Neural cell (in vitro differentiated cells): ENCODE results near the gene FUNDC1. TPM values are rescaled to one million over a fixed set of nuclear protein-coding genes. Genes with fewer than 3 reads are reported as not detected.

Source experiments
- H2AFZ ChIP-seq: fragments of 200-600, 300-800 bp; sonication (generic), shearing (Covaris generic); 2 replicates; pipeline ENCODE4 v1.6.0; 2014; ENCODE audit warnings: low read depth, mild to moderate bottlenecking, antibody characterized with exemption, low read length, moderate library complexity
- H3F3A ChIP-seq: fragments of 200-600 bp; shearing (Covaris generic); 2 replicates; pipeline ENCODE4 v1.6.1; 2016; ENCODE audit warnings: mild to moderate bottlenecking, moderate library complexity, mixed read lengths, antibody characterized with exemption, low read length; ENCODE audit not compliant: insufficient read depth, poor library complexity, severe bottlenecking
- H3K27ac ChIP-seq: fragments of 200-600, 300-800 bp; sonication (generic), shearing (Covaris generic); 2 replicates; pipeline ENCODE4 v1.5.1; 2014; ENCODE audit warnings: mild to moderate bottlenecking, low read length, moderate library complexity
- H3K27me3 ChIP-seq: fragments of 300-800, 200-600 bp; sonication (generic), shearing (Covaris generic); 2 replicates; pipeline ENCODE4 v1.6.0; 2014; ENCODE audit warnings: mild to moderate bottlenecking, low read depth, low read length, moderate library complexity; ENCODE audit not compliant: insufficient read depth
- H3K36me3 ChIP-seq: fragments of 300-800, 200-600 bp; sonication (generic), shearing (Covaris generic); 2 replicates; pipeline ENCODE4 v1.5.1; 2014; ENCODE audit warnings: mild to moderate bottlenecking, antibody characterized with exemption, low read length, moderate library complexity; ENCODE audit not compliant: insufficient read depth
- H3K4me2 ChIP-seq: fragments of 300-800, 200-600 bp; sonication (generic), shearing (Covaris generic); 2 replicates; pipeline ENCODE4 v1.6.0; 2014; ENCODE audit warnings: mild to moderate bottlenecking, low read length
- H3K4me3 ChIP-seq: fragments of 300-800, 200-600 bp; sonication (generic), shearing (Covaris generic); 2 replicates; pipeline ENCODE4 v1.5.1; 2014; ENCODE audit warnings: mild to moderate bottlenecking, low read length, moderate library complexity
- H3K79me2 ChIP-seq: fragments of 200-600 bp; shearing (Covaris generic); replicated peaks from 2 replicates; pipeline ENCODE4 v1.6.0; 2014; ENCODE audit warnings: mild to moderate bottlenecking, low read length, moderate library complexity; ENCODE audit not compliant: insufficient read depth
- H3K9ac ChIP-seq: fragments of 300-800, 200-600 bp; sonication (generic), shearing (Covaris generic); 2 replicates; pipeline ENCODE4 v1.6.1; 2016; ENCODE audit warnings: mild to moderate bottlenecking, low read length, mixed read lengths
- H3K9me2 ChIP-seq: fragments of 200-600 bp; shearing (Covaris generic); 2 replicates; pipeline ENCODE4 v1.6.1; 2016; ENCODE audit warnings: mild to moderate bottlenecking, low read length, mixed read lengths; ENCODE audit not compliant: insufficient read depth
- H3K9me3 ChIP-seq: fragments of 200-600, 300-800 bp; sonication (generic), shearing (Covaris generic); 2 replicates; pipeline ENCODE4 v1.6.1; 2016; ENCODE audit warnings: mild to moderate bottlenecking, mixed run types, low read length, moderate library complexity, mixed read lengths
- H4K20me1 ChIP-seq: fragments of 200-600 bp; shearing (Covaris generic); 2 replicates; pipeline ENCODE4 v1.6.1; 2016; ENCODE audit warnings: mild to moderate bottlenecking, mixed run types; ENCODE audit not compliant: insufficient read depth
- CTCF ChIP-seq: fragments of 450-650 bp; IDR thresholded peaks from 2 replicates; pipeline ENCODE4 v1.5.1; 2014; ENCODE audit warnings: antibody characterized with exemption, mild to moderate bottlenecking, moderate library complexity; ENCODE audit not compliant: poor library complexity, severe bottlenecking
- EP300 ChIP-seq: fragments of 450-650 bp; conservative IDR thresholded peaks from 2 replicates; pipeline ENCODE4 v1.6.1; 2014; ENCODE audit warnings: antibody characterized with exemption, mild to moderate bottlenecking, moderate library complexity; ENCODE audit not compliant: poor library complexity, severe bottlenecking
- EZH2 ChIP-seq: fragments of 200-600, 300-800 bp; shearing (Covaris generic), sonication (generic); IDR thresholded peaks from 2 replicates; pipeline ENCODE4 v1.6.1; 2014; ENCODE audit warnings: antibody characterized with exemption, low read length, borderline replicate concordance, mild to moderate bottlenecking; ENCODE audit not compliant: insufficient read depth, poor library complexity, severe bottlenecking
- MXI1 ChIP-seq: fragments of 450-650 bp; conservative IDR thresholded peaks from 2 replicates; pipeline ENCODE4 v1.6.1; 2014; ENCODE audit warnings: antibody characterized with exemption, mild to moderate bottlenecking; ENCODE audit not compliant: poor library complexity, severe bottlenecking
- POLR2AphosphoS5 ChIP-seq: IDR thresholded peaks from 2 replicates; pipeline ENCODE4 v1.6.1; 2012
- RAD21 ChIP-seq: fragments of 450-650 bp; conservative IDR thresholded peaks from 2 replicates; pipeline ENCODE4 v1.6.1; 2014; ENCODE audit warnings: antibody characterized with exemption, mild to moderate bottlenecking, moderate library complexity
- SMC3 ChIP-seq: fragments of 450-650 bp; conservative IDR thresholded peaks from 2 replicates; pipeline ENCODE4 v1.6.1; 2014; ENCODE audit warnings: antibody characterized with exemption, mild to moderate bottlenecking, moderate library complexity; ENCODE audit not compliant: poor library complexity
- TAF1 ChIP-seq: IDR thresholded peaks from 2 replicates; pipeline ENCODE4 v1.6.1; 2012; ENCODE audit warnings: low read depth
- polyA plus RNA-seq: library from polyadenylated mRNA; depleted of rRNA; stranded (reverse); fragments of >200 nt; gene quantifications from 2 replicates; pipeline ENCODE4 v1.2.3, GENCODE V29; 2014
- TF ChIP-seq, protein P1 (sequence below): IDR thresholded peaks from 2 replicates; pipeline ENCODE4 v1.6.1; 2012; ENCODE audit warnings: borderline replicate concordance

The FUNDC1 gene
- polyA plus RNA-seq, 1 donor from 2014 or later = 29.9 TPM

DNA sequence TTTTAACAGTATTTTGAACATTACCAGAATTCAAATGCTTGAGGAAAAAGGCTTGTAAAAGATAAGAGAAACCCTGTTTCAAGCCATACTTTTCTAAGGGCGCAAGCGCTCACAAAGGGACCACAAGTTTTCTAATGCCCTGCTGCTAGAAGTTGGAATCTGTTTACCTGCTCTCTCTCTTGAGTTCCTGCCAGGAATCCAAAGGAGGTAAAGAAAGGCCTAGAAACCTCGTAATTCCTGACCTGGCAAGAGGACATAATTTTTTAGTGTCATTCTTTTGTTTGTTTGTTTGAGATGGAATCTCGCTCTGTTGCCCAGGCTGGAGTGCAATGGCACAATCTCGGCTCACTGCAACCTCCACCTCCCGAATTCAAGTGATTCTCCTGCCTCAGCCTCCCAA is 1.4 kb upstream of the FUNDC1 start:
- Histone ChIP-seq H2AFZ (no peak overlapping the region), H3K27ac (no peak overlapping the region), H3K9me3 (no peaks in the 10 kb centered on the region), H3K9ac (no peak overlapping the region), H3K4me2 (no peak overlapping the region), H3F3A (no peaks in the 10 kb centered on the region), H3K4me3 (no peak overlapping the region), H3K9me2 (no peaks in the 10 kb centered on the region), H3K27me3 (no peaks in the 10 kb centered on the region), H4K20me1 (no peaks in the 10 kb centered on the region), H3K36me3 (no peaks in the 10 kb centered on the region), H3K79me2 (no peaks in the 10 kb centered on the region)
- TF ChIP-seq POLR2AphosphoS5 (no peak), RAD21 (no peak), MXI1 (no peak), EP300 (no peak), TAF1 (no peak), EZH2 (no peak), SMC3 (no peak), CTCF (no peak)
- TF ChIP-seq, protein P1, sequence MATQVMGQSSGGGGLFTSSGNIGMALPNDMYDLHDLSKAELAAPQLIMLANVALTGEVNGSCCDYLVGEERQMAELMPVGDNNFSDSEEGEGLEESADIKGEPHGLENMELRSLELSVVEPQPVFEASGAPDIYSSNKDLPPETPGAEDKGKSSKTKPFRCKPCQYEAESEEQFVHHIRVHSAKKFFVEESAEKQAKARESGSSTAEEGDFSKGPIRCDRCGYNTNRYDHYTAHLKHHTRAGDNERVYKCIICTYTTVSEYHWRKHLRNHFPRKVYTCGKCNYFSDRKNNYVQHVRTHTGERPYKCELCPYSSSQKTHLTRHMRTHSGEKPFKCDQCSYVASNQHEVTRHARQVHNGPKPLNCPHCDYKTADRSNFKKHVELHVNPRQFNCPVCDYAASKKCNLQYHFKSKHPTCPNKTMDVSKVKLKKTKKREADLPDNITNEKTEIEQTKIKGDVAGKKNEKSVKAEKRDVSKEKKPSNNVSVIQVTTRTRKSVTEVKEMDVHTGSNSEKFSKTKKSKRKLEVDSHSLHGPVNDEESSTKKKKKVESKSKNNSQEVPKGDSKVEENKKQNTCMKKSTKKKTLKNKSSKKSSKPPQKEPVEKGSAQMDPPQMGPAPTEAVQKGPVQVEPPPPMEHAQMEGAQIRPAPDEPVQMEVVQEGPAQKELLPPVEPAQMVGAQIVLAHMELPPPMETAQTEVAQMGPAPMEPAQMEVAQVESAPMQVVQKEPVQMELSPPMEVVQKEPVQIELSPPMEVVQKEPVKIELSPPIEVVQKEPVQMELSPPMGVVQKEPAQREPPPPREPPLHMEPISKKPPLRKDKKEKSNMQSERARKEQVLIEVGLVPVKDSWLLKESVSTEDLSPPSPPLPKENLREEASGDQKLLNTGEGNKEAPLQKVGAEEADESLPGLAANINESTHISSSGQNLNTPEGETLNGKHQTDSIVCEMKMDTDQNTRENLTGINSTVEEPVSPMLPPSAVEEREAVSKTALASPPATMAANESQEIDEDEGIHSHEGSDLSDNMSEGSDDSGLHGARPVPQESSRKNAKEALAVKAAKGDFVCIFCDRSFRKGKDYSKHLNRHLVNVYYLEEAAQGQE = no peak

GRCh38 chrX:44536198-44536597 is 6.5 kb downstream of the FUNDC1 start:
- Histone ChIP-seq H3K36me3 (no peaks in the 10 kb centered on the region), H3K27me3 (no peaks in the 10 kb centered on the region), H2AFZ (no peak overlapping the region), H3K79me2 (no peaks in the 10 kb centered on the region), H3K27ac (no peak overlapping the region), H3K9me2 (no peaks in the 10 kb centered on the region), H3K4me3 (no peak overlapping the region), H3F3A (no peaks in the 10 kb centered on the region), H4K20me1 (no peaks in the 10 kb centered on the region), H3K9me3 (no peaks in the 10 kb centered on the region), H3K4me2 (no peak overlapping the region), H3K9ac (no peak overlapping the region)
- TF ChIP-seq SMC3 (no peak), CTCF (no peak), EP300 (no peak), EZH2 (no peak)
- TF ChIP-seq, protein P1 = no peak
